Chondrocyte (in vitro differentiated cells): ENCODE results near the gene NTPCR. TPM values are rescaled to one million over a fixed set of nuclear protein-coding genes. Genes with fewer than 3 reads are reported as not detected.

Source experiments
- DNase-seq: peaks from one replicate; pipeline ENCODE4 v3.0.0; 2021; ENCODE audit warnings: mixed read lengths, low spot score
- H3K27ac Mint-ChIP-seq: one replicate; pipeline ENCODE4 v1.8.0; 2021; ENCODE audit warnings: mild to moderate bottlenecking, moderate library complexity, mixed read lengths; ENCODE audit not compliant: unreplicated experiment
- H3K27me3 Mint-ChIP-seq: 2 replicates; pipeline ENCODE4 v1.8.0; 2021; ENCODE audit warnings: low read depth, mixed read lengths
- H3K36me3 Mint-ChIP-seq: 2 replicates; pipeline ENCODE4 v1.8.0; 2021; ENCODE audit warnings: low read depth, mixed read lengths
- H3K4me1 Mint-ChIP-seq: 2 replicates; pipeline ENCODE4 v1.8.0; 2021; ENCODE audit warnings: low read depth, mild to moderate bottlenecking, mixed read lengths
- H3K4me3 Mint-ChIP-seq: one replicate; pipeline ENCODE4 v1.8.0; 2021; ENCODE audit warnings: mild to moderate bottlenecking, moderate library complexity, mixed read lengths; ENCODE audit not compliant: unreplicated experiment
- H3K9me3 Mint-ChIP-seq: 2 replicates; pipeline ENCODE4 v1.8.0; 2021; ENCODE audit warnings: low read depth, mixed read lengths
- CTCF ChIP-seq: fragments of 200-600 bp; sonication (generic); IDR thresholded peaks from 2 replicates; pipeline ENCODE4 v1.5.0; 2021; ENCODE audit warnings: antibody characterized with exemption, mild to moderate bottlenecking, moderate library complexity
- total RNA-seq: library from RNA; stranded (reverse); gene quantifications from 3 replicates; pipeline ENCODE4 v1.2.1, GENCODE V29; 2021

The NTPCR gene
- total RNA-seq, 1 donor from 2014 or later = 24.8 TPM

DNA sequence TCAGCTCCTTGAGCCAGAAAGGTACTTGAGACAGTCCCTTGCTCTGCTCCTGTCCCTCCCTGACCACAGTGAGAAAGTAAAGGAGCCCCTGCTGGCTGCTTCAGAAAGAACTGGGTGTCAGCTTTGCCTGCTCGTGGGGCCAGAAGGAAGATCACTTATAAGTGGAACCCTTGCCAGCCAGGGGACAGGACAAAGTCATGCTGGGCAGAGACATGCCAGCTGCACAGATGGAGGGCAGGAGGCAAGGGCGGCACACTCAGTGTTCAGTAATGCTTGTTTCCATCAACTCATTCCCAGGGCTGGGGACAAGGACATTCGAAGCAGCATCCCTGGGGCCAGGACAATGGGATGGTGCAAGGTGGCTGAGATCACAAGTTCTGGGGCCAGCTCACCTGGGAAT, 41.8 kb downstream of the NTPCR start:
- no peak overlapping the region for H3K27ac Mint-ChIP-seq
- H3K4me3 Mint-ChIP-seq = no peak overlapping the region
- H3K4me1 Mint-ChIP-seq = no peaks in the 10 kb centered on the region
- TF ChIP-seq CTCF = no peak
- H3K27me3 Mint-ChIP-seq = no peaks in the 10 kb centered on the region
- peaks cover 8% of the 10 kb centered on the region for H3K9me3 Mint-ChIP-seq
- peaks cover 14% of the 10 kb centered on the region for H3K36me3 Mint-ChIP-seq
- no peak for DNase-seq

- no peak for TF ChIP-seq CTCF
- peaks cover 24% of the 10 kb centered on the region for H3K36me3 Mint-ChIP-seq
These were observed 43.1 kb downstream of the NTPCR start for GRCh38 chr1:232993555-232993954.

GRCh38 chr1:232995189-232995588, 44.8 kb downstream of the NTPCR start:
- no peak for DNase-seq
- no peaks in the 10 kb centered on the region for H3K4me1 Mint-ChIP-seq
- peaks cover 37% of the 10 kb centered on the region for H3K36me3 Mint-ChIP-seq
- TF ChIP-seq CTCF = no peak
- H3K4me3 Mint-ChIP-seq = no peak overlapping the region
- peaks cover 8% of the 10 kb centered on the region for H3K9me3 Mint-ChIP-seq
- no peaks in the 10 kb centered on the region for H3K27me3 Mint-ChIP-seq
- H3K27ac Mint-ChIP-seq = no peak overlapping the region

More at GRCh38 chr1:232993555-232993954, 43.1 kb downstream of the NTPCR start:
- Mint-ChIP-seq H3K27ac (no peak overlapping the region), H3K27me3 (no peaks in the 10 kb centered on the region), H3K4me3 (no peak overlapping the region), H3K4me1 (no peaks in the 10 kb centered on the region), H3K9me3 (peaks cover 8% of the 10 kb centered on the region)
- no peak for DNase-seq

DNA sequence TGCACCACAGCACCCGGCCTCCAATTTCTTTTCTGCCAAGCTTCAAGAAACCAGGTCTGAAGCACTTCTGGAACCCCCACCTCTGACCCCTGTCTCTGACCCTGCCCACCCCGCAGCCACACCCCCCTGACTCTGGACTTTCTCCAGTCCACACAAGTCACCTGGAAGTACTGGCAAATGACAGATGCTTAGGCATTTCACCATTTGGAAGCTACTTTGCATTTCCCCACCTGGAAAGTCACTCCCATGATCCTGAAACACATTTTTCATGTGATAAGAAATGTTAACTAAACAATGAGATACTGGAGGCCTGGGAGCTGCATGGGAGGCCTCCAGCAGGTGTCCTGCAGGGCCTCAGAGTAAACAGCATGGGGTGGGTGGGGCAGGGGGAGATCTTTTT, 45.7 kb downstream of the NTPCR start:
- no peak for DNase-seq
- TF ChIP-seq CTCF = no peak
- Mint-ChIP-seq H3K4me1 (no peaks in the 10 kb centered on the region), H3K27me3 (no peaks in the 10 kb centered on the region), H3K36me3 (peaks cover 39% of the 10 kb centered on the region), H3K4me3 (no peak overlapping the region), H3K27ac (no peak overlapping the region), H3K9me3 (peaks cover 8% of the 10 kb centered on the region)

DNA sequence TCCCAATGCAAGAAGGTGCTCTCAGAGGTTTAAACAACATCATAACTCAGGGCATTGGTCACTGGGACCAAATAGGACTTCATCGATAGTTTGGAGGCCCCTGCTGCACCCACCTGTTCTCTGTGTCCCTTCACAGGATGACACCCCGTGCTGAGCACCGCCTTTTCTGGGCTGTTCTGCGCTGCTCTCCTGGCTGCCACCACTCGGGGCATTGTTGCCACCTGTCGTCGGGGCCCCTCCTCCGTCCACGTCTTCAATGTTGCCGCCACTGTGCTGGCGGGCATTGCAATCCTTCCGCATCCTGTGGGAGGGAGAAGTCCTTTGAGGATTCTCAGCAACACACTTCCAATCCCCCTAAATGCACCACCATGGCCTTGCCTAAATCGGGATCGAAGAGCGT, 47.7 kb downstream of the NTPCR start:
- H3K9me3 Mint-ChIP-seq = peaks cover 12% of the 10 kb centered on the region
- no peaks in the 10 kb centered on the region for H3K4me1 Mint-ChIP-seq
- H3K27ac Mint-ChIP-seq = no peak overlapping the region
- DNase-seq = no peak
- H3K4me3 Mint-ChIP-seq = no peak overlapping the region
- peaks cover 37% of the 10 kb centered on the region for H3K36me3 Mint-ChIP-seq
- no peak for TF ChIP-seq CTCF
- H3K27me3 Mint-ChIP-seq = no peaks in the 10 kb centered on the region
